Heart left ventricle (tissue), 16 donors: ENCODE data around the gene FSTL4. TPM values are rescaled to one million over a fixed set of nuclear protein-coding genes. Genes with fewer than 3 reads are reported as not detected.

Experiments
- ATAC-seq, 4 donors: fragments of 200-7000 bp; cut with Tn5 transposase; one replicate each; pipeline ENCODE4 v1.9.1; 2020 to 2022; ENCODE audit warnings: moderate library complexity in 4 of 4, mild to moderate bottlenecking in 3 of 4, moderate number of reproducible peaks in 1 of 4
- DNase-seq, 5 donors: peaks; one replicate each; pipeline ENCODE4 v3.0.0-alpha.2; 2020
- H3K27ac ChIP-seq, 12 donors: fragments of 200-600 bp; sonication (generic) in 4 of 12; one replicate each; pipeline versions ENCODE4 v1.5.0 to v1.8.0; 2016 to 2022; ENCODE audit warnings: mild to moderate bottlenecking in 2 of 12
- H3K27me3 ChIP-seq, 9 donors: fragments of 200-600 bp; sonication (generic) in 2 of 9; one replicate each; pipeline versions ENCODE4 v1.5.1 to v1.8.0; 2016 to 2022; ENCODE audit warnings: mild to moderate bottlenecking in 3 of 9
- H3K36me3 ChIP-seq, 9 donors: fragments of 200-600 bp; sonication (generic) in 2 of 9; one replicate each; pipeline versions ENCODE4 v1.5.0 to v1.8.0; 2018 to 2022; ENCODE audit warnings: mild to moderate bottlenecking in 2 of 9
- H3K4me1 ChIP-seq, 12 donors: fragments of 200-600 bp; sonication (generic) in 4 of 12; one replicate each; pipeline versions ENCODE4 v1.5.0 to v1.8.0; 2016 to 2022; ENCODE audit warnings: mild to moderate bottlenecking in 3 of 12
- H3K4me3 ChIP-seq, 12 donors: fragments of 200-600 bp; sonication (generic) in 4 of 12; one replicate each; pipeline versions ENCODE4 v1.5.0 to v1.8.0; 2017 to 2022; ENCODE audit warnings: mild to moderate bottlenecking in 9 of 12, moderate library complexity in 4 of 12
- H3K9me3 ChIP-seq, 12 donors: fragments of 200-600 bp; sonication (generic) in 4 of 12; one replicate each; pipeline versions ENCODE4 v1.5.0 to v1.8.0; 2016 to 2022; ENCODE audit warnings: mild to moderate bottlenecking in 1 of 12
- CTCF ChIP-seq, 12 donors: fragments of 200-600 bp; sonication (generic) in 4 of 12; IDR thresholded peaks; one replicate each; pipeline versions ENCODE4 v1.5.0 to v1.8.0; 2018 to 2022; ENCODE audit warnings: antibody characterized with exemption in 12 of 12, mild to moderate bottlenecking in 5 of 12
- POLR2A ChIP-seq, 2 donors: fragments of 450-650 bp; IDR thresholded peaks; one replicate each; pipeline ENCODE4 v1.6.1; 2017; ENCODE audit warnings: antibody characterized with exemption in 2 of 2, mild to moderate bottlenecking in 2 of 2, moderate library complexity in 2 of 2
- WGBS, 4 donors: extraction: QIAGEN DNeasy Blood & Tissue Kit in 2 of 4; methylation state at CpG; one replicate each; pipeline versions ENCODE4 v1.1.5 to v1.1.7; 2013 to 2018; 5-methylcytosine and 5-hydroxymethylcytosine counted together
- intact Hi-C, 10 donors: fragments of 100-400 bp; cut with DNase I; formaldehyde crosslinking; loops; one replicate each; pipeline versions ENCODE4 v1.11.1 to v1.14.2; 2022
- polyA plus RNA-seq, 2 donors: library from polyadenylated mRNA; stranded (reverse); fragments of 200-250 nt; gene quantifications; one replicate each; pipeline ENCODE4 v1.2.3, GENCODE V29; 2013
- total RNA-seq, 9 donors: library from RNA; depleted of rRNA in 2 of 9; stranded (reverse); fragments of >200 nt in 2 of 9; fragmentation: NEBNext Ultra II Directional in 3 of 9; extraction: Animal tissue kit (Norgen Biotek cat#: 25700) in 3 of 9; gene quantifications; one replicate each; pipeline versions ENCODE4 v1.1.0 to v1.2.4, GENCODE V29; 2016 to 2023
- donor health status: ischemic (EF 13 %, LVEDD 7.1; RV severe dilation, severe dysfunction).
- donor health status: healthy with polysubstance abuse.
- donor health status: DM: no; HTN: yes; CAD: no.
- donor health status: DM: no; HTN: no; CAD: no.
- donor health status: ischemic (EF 25% LVEDD 6.9; RV normal size, moderate dysfunction).
- donor health status: ischemic (EF 25% LVEDD 5.7; RV mildly dilated, moderate dysfunction).
- donor health status: healthy.
- donor health status: DM: yes; HTN: yes; CAD: no.
- donor health status: ischemic (EF 35%, LVEDD 5.7; RV mildly dilated, moderate dysfunction).
- donor health status: nonischemic (EF 11% LVEDD 7.7; RV severe dilation, severe dysfunction).
- donor health status: DM: yes; HTN: yes; CAD: no.
- donor health status: PGD.
- donor health status: ischemic (EF 29% LVEDD 5.4; RV normal size, mild dysfunction).
- donor health status: nonischemic (EF 23%, LVEDD 6.1; RV moderate dilation, normal function).

Gene FSTL4
- total and polyA plus RNA-seq, 11 donors = 0.01 to 0.39 (median 0.17) TPM; not detected in 6

- Histone ChIP-seq H3K36me3 (no peaks in the 10 kb centered on the region), H3K27ac (no peak overlapping the region), H3K27me3 (peaks cover 0 to 2% (median 0%) of the 10 kb centered on the region in 9 donors), H3K4me3 (no peak overlapping the region), H3K9me3 (peaks cover 0 to 8% (median 0%) of the 10 kb centered on the region in 12 donors), H3K4me1 (no peaks in the 10 kb centered on the region)
- ATAC-seq (no peak), DNase-seq (no peak)
- WGBS, 4 donors = 51 to 72% (median 55%) methylated on average over 5 of the region's 5 CpGs
- no peak for TF ChIP-seq CTCF (IDR thresholded peaks at IDR 0.05)
- no peak for TF ChIP-seq POLR2A (IDR thresholded peaks at IDR 0.05)
- intact Hi-C loops = no loop called here
Observed at GRCh38 chr5:133485468-133485867, 126.9 kb downstream of the FSTL4 start.

- no peak overlapping the region for H3K4me3 ChIP-seq
- no peak overlapping the region for H3K27ac ChIP-seq
- no peaks in the 10 kb centered on the region for H3K4me1 ChIP-seq
- peak; percentile 58 to 71 (median 67) for ATAC-seq
- H3K36me3 ChIP-seq = no peaks in the 10 kb centered on the region
- H3K27me3 ChIP-seq = peaks cover 0 to 2% (median 0%) of the 10 kb centered on the region in 9 donors
- 58 to 73% (median 63%) methylated on average over 5 of the region's 5 CpGs for WGBS, 4 donors
- no peaks in the 10 kb centered on the region for H3K9me3 ChIP-seq
- DNase-seq = peak in 1 of 5 donors; percentile 51
- intact Hi-C loops = no loop called here
- no peak for TF ChIP-seq CTCF (IDR thresholded peaks at IDR 0.05)
- no peak for TF ChIP-seq POLR2A (IDR thresholded peaks at IDR 0.05)
Observed at GRCh38 chr5:133483406-133484090, 128.8 kb downstream of the FSTL4 start.

- ATAC-seq = no peak
- intact Hi-C loops = no loop called here
Observed at GRCh38 chr5:133482028-133482427, 130.3 kb downstream of the FSTL4 start.

DNA sequence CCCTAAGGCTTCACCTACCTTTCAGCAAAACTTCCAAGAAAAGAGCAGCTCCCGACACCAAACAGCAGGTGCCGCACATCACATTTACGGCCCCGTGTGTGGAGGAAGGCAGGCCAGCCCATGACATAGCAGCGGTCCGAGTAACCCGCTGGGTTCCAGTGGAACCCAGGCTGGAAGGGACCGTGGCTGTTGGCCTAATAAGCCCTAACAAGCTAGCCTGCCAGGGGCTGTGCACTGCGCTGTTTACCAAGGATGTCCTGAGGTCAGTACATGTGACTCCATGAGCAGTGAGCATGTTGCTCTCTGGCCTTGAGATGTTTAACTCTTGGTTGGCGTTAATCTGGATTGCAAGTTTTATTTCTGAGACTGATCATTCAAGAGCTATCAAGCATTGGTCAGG lies 131.5 kb downstream of the FSTL4 start:
- Histone ChIP-seq H3K4me3 (no peak overlapping the region), H3K27ac (no peak overlapping the region), H3K36me3 (no peaks in the 10 kb centered on the region), H3K27me3 (peaks cover 0 to 5% (median 0%) of the 10 kb centered on the region in 9 donors), H3K9me3 (no peaks in the 10 kb centered on the region), H3K4me1 (no peaks in the 10 kb centered on the region)
- intact Hi-C loops = no loop called here
- WGBS, 4 donors = 86 to 93% (median 88%) methylated on average over 9 to 10 of the region's 10 CpGs
- TF ChIP-seq POLR2A (IDR thresholded peaks at IDR 0.05) (no peak), CTCF (IDR thresholded peaks at IDR 0.05) (no peak)
- ATAC-seq (no peak), DNase-seq (no peak)

More at GRCh38 chr5:133482028-133482427, 130.3 kb downstream of the FSTL4 start:
- no peak overlapping the region for H3K27ac ChIP-seq
- TF ChIP-seq POLR2A (IDR thresholded peaks at IDR 0.05) (no peak), CTCF (IDR thresholded peaks at IDR 0.05) (no peak)
- peaks cover 0 to 2% (median 0%) of the 10 kb centered on the region in 9 donors for H3K27me3 ChIP-seq
- no peak overlapping the region for H3K4me3 ChIP-seq
- H3K9me3 ChIP-seq = no peaks in the 10 kb centered on the region
- H3K4me1 ChIP-seq = no peaks in the 10 kb centered on the region
- no peak for DNase-seq
- no peaks in the 10 kb centered on the region for H3K36me3 ChIP-seq
- 52 to 69% (median 60%) methylated on average over 3 of the region's 3 CpGs for WGBS, 4 donors
